Dendritic cell treated with granulocyte-macrophage colony-stimulating factor and Interleukin-4, amounts not matched to agents 40 ng/mL and 50 ng/mL, for 4 days (primary cell): Measurements from ENCODE around the gene PACC1.
A peak's percentile ranks its signal among the peaks of the same experiment; 100 is the strongest.

Experiments used
- H3K27ac Mint-ChIP-seq: one replicate; pipeline ENCODE4 v1.8.0; 2022; ENCODE audit warnings: mild to moderate bottlenecking, mixed read lengths
- H3K27me3 Mint-ChIP-seq: one replicate; pipeline ENCODE4 v1.8.0; 2022; ENCODE audit warnings: mild to moderate bottlenecking, mixed read lengths
- H3K36me3 Mint-ChIP-seq: one replicate; pipeline ENCODE4 v1.8.0; 2022; ENCODE audit warnings: low read depth, mixed read lengths
- H3K4me1 Mint-ChIP-seq: one replicate; pipeline ENCODE4 v1.8.0; 2022; ENCODE audit warnings: low read depth, mixed read lengths
- H3K4me3 Mint-ChIP-seq: one replicate; pipeline ENCODE4 v1.8.0; 2022; ENCODE audit warnings: mild to moderate bottlenecking, moderate library complexity, mixed read lengths
- H3K9me3 Mint-ChIP-seq: one replicate; pipeline ENCODE4 v1.8.0; 2022; ENCODE audit warnings: mixed read lengths
- intact Hi-C: fragments of 100-400 bp; cut with micrococcal nuclease; formaldehyde crosslinking; loops from one replicate; pipeline ENCODE4 v1.15.0; 2022

The PACC1 gene

DNA sequence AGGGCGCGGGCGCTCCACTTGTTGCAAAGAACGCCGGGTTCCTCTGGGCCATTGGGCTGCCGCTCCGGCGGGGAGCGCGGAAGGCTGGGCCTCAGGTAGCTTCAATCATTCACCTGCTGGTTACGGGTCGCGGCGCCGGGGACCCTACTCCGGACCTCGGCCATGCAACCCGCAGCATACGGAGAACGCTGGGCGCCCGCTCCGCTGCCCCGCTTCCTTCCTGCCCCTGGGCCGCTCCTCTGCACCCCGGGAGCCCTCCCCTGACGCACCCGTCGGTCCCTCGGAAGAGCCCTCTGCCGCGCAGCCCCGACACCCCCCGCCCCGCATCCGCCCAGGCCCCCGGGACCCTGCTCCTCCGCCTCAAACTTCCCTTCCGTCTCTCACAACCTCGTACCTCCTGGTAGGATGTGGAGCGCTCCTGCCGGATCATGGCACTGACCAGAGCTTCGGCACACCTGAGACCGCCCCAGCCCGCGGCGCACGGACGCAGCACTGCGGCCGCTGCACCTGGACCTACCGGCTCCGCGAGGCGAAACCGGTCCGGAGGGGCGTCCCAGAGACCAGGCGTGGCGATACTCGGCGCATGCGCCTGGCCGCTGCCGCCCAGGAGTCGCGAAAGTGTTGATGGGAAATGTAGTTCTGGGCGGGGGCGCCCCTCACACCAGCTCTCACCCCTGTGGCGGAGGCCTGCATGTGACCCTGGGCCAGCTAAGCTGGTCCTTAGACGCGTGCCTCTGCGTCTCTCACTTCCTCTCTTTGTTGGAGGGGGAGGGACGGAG, at the start of gene PACC1:
Gene PACC1 (minus strand): TSS at position 559 of the 779 bp plus-strand sequence. CDS start 129 bp downstream, at position 430.
- peaks cover 89% of the 10 kb centered on the region for H3K4me1 Mint-ChIP-seq
- no peaks in the 10 kb centered on the region for H3K27me3 Mint-ChIP-seq
- peaks cover 48% of the 10 kb centered on the region for H3K36me3 Mint-ChIP-seq
- no peaks in the 10 kb centered on the region for H3K9me3 Mint-ChIP-seq
- intact Hi-C loops = loop anchor here (1.0 kb wide), 1 partner anchor 18 kb away; the partner anchor contains the start of gene NENF
- peak within 1 kb of the TSS; percentile 89 for H3K4me3 Mint-ChIP-seq
- peak within 1 kb of the TSS; percentile 99 for H3K27ac Mint-ChIP-seq

DNA sequence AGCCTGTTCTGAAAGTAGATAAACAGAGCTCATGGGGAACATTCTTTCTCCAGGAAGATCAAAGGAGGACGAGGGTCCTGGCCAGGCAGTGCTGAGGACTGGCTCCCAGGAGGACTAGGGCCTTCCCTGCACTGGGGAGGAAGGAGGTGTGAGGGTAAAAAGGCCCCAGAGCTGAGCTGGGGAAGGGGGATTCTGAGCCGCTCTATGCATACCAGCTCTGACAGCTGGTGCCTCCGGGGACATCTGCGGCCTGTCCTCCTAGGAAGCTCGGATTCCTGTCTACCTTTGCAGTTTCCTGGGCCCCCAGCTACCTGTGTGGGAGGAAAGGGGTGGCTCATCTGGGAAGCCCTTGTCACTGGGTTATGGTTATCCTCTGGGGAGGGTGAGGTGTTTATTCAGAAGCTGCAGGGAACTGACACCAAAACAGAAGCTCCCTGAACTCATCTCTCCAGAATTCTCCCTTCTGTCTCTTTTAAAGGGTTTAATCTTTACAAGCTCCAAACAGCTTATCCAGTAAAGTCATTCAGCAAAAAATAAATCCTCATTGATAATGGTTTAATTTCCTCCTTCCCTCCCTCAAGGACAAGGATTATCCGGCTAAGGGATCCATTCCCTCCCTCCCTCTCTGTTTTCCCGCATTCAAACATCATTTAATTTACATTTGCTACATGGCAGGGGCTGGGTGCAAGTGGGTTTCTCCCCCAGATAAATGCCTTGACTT, 49.0 kb upstream of the PACC1 start:
- Mint-ChIP-seq H3K9me3 (no peaks in the 10 kb centered on the region), H3K36me3 (no peaks in the 10 kb centered on the region), H3K27ac (no peak overlapping the region), H3K4me1 (no peaks in the 10 kb centered on the region), H3K4me3 (no peak overlapping the region), H3K27me3 (peaks cover 2% of the 10 kb centered on the region)
- intact Hi-C loops = no loop called here

DNA sequence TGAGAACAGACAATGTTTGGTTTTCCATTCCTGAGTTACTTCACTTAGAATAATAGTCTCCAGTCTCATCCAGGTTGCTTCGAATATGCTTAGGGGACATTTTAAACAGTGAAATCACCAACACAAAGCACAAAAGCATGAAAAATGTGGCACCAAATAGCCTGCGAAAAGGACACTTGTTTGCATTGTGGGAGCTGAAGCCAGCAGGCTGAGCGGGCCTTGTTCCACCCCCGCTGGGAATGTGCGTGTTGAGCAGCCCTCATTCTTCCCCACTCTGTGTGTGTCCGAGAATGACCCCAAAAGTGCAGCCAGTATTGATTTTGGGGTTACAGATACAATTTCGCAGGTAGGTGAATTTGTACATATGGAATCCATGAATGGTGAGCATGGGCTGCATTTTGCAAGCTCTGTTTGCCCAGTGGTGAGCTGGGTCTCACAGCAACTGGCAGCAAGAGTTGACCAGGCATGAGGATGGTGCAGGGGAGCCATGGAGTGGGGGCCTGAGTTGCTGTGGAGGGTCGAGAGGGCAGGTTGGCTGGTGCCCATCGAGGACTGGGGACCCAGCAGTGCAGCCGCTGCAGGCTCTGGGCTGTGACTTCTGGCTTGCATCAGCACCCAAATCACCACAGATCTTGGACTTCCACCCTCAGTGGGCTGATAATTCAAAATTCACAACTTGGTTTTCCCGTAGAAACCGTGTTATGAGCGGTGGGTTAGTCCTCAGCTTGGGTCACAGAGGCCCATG, 47.4 kb upstream of the PACC1 start:
- H3K36me3 Mint-ChIP-seq = no peaks in the 10 kb centered on the region
- no peak overlapping the region for H3K4me3 Mint-ChIP-seq
- H3K27ac Mint-ChIP-seq = no peak overlapping the region
- intact Hi-C loops = no loop called here
- peaks cover 6% of the 10 kb centered on the region for H3K27me3 Mint-ChIP-seq
- peaks cover 8% of the 10 kb centered on the region for H3K4me1 Mint-ChIP-seq
- H3K9me3 Mint-ChIP-seq = peaks cover 8% of the 10 kb centered on the region

DNA sequence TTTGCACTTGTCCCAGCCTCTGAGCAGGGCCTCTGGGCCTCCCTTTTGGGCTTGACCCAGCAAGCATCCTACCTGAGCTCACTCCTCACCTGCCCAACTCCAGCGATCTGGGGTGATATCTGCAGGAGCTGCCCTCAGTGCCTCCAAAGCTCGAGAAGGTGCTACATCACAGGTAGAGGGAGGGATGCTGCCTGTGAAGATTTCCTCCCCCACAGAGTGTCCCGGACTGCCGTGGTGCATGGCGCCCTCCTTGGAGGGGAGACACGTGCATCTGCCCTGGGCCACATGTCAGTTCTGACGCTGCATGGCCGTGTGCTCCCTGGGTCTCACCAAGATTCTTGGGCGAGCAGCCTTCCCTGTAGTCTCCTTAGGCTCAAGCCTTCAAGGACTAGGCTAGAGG, 45.7 kb upstream of the PACC1 start:
- Mint-ChIP-seq H3K4me1 (peaks cover 8% of the 10 kb centered on the region), H3K9me3 (peaks cover 8% of the 10 kb centered on the region), H3K36me3 (no peaks in the 10 kb centered on the region), H3K4me3 (no peak overlapping the region), H3K27me3 (peaks cover 4% of the 10 kb centered on the region), H3K27ac (no peak overlapping the region)
- intact Hi-C loops = no loop called here

DNA sequence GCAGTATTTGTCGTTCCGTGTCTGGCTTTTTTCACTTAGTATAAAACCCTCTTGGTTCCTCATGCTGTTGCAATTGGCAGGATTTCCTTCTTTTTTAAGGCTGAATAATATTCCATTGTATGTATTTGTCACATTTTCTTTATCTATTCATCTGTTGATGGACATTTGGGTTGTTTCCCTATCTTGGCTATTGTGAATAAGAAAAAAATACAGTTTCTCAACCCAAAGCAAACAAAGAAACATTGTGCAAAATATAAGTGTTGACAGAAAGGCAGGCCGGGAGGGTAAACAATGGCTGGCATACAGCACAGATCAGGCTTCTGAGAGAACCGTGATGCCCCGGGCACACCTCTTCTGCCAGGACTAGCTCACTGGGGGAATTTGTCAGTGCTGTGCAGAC, 45.0 kb upstream of the PACC1 start:
- no peak overlapping the region for H3K27ac Mint-ChIP-seq
- intact Hi-C loops = loop anchor here (5.0 to 10.0 kb wide), 4 partner anchors 92 to 775 kb away; no protein-coding TSS in a partner anchor
- H3K4me3 Mint-ChIP-seq = no peak overlapping the region
- H3K27me3 Mint-ChIP-seq = peaks cover 4% of the 10 kb centered on the region
- peaks cover 8% of the 10 kb centered on the region for H3K9me3 Mint-ChIP-seq
- no peaks in the 10 kb centered on the region for H3K36me3 Mint-ChIP-seq
- H3K4me1 Mint-ChIP-seq = peaks cover 8% of the 10 kb centered on the region

DNA sequence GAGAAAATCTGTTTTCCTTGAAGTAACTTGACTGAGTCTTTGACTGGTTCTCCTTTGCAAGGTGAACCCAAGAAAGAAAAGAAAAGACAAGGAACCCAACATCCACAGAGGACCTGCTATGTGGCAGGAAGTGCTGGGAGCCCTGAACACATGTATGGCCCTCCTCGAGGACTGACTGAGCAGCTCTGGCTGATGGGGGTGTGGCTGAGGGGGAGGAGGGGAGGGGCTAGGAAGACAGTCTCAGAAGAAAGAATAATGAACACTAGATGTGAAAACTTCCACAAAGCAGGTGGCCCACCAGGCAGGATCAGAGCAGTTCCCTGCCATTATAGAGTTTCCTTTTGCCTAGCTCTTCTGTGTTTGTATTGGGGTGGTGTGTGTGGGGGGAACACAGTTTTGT, 44.1 kb upstream of the PACC1 start:
- H3K27me3 Mint-ChIP-seq = peaks cover 7% of the 10 kb centered on the region
- H3K4me3 Mint-ChIP-seq = no peak overlapping the region
- intact Hi-C loops = loop anchor here (5.0 to 10.0 kb wide), 4 partner anchors 92 to 774 kb away; no protein-coding TSS in a partner anchor
- H3K9me3 Mint-ChIP-seq = peaks cover 8% of the 10 kb centered on the region
- H3K4me1 Mint-ChIP-seq = peaks cover 8% of the 10 kb centered on the region
- H3K27ac Mint-ChIP-seq = no peak overlapping the region
- no peaks in the 10 kb centered on the region for H3K36me3 Mint-ChIP-seq

DNA sequence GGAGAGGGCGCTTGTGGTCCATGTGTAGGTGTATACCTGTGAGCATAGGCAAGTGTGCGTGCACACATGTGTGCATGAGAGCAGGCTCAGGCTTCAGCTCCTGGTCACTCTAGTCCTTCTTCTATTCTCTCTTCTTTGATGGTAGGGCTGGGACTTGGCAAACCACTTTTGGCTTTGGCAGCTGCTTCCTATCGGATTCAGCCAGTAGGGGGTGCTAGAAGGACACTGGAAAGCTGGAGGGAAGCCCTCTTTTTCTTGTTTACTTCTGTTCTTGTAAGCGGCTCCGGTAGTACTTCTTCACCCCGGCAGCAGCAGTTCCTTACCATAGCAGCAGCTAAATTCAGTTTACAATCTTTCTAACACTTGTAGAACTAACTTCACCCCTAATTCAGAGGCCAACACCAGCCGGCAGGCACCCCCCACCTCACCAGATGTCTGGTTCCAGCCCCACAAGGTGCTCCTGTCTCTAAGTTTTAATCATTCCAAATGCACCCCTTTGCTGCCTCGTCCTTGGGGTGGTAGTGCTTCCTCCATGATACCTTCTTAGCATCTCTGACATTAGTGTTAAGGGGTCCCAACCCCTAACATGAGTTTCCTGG, 43.2 kb upstream of the PACC1 start:
- Mint-ChIP-seq H3K4me1 (peaks cover 12% of the 10 kb centered on the region), H3K36me3 (no peaks in the 10 kb centered on the region), H3K27me3 (peaks cover 8% of the 10 kb centered on the region), H3K4me3 (no peak overlapping the region), H3K27ac (no peak overlapping the region), H3K9me3 (peaks cover 8% of the 10 kb centered on the region)
- intact Hi-C loops = loop anchor here (2.0 to 10.0 kb wide), 6 partner anchors 91 to 773 kb away; no protein-coding TSS in a partner anchor

DNA sequence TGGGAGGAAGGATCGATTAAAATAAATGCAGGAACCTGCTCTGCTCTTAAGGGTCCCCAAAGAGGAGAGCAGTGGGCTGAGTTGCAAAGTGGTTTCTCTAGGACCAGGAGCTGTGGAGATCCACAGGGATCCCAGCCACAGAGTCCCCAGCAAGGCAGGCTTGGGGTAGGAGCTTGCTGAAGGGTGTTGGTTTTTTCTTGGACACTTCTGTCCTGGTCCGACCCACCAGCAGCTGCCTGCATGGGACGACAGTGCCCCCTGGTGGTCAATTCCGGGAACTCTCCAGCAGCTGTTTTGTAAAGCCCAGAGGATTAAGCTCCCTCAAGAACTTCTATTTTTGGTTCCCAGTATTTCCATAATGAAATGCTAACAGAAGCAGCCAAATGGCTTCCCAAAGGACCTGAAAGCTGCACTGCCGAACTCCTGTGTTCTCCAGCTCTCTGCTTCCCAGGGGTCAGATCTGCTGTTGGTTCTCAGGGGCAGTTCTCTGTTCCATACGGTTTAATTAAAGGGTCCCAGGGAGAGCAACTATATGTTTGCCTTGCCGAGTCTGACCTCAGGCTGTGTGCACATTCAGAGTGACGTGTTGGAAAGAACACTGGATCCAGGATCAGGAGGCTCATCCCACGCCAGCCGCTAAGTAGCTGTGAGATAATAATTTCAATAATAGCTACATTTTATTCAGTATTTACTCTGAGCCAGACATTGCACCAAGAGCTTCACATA, 41.3 kb upstream of the PACC1 start:
- Mint-ChIP-seq H3K9me3 (peaks cover 8% of the 10 kb centered on the region), H3K36me3 (no peaks in the 10 kb centered on the region), H3K4me1 (peaks cover 19% of the 10 kb centered on the region), H3K4me3 (no peak overlapping the region), H3K27me3 (peaks cover 8% of the 10 kb centered on the region), H3K27ac (no peak overlapping the region)
- intact Hi-C loops = loop anchor here (2.0 to 10.0 kb wide), 6 partner anchors 89 to 771 kb away; no protein-coding TSS in a partner anchor

DNA sequence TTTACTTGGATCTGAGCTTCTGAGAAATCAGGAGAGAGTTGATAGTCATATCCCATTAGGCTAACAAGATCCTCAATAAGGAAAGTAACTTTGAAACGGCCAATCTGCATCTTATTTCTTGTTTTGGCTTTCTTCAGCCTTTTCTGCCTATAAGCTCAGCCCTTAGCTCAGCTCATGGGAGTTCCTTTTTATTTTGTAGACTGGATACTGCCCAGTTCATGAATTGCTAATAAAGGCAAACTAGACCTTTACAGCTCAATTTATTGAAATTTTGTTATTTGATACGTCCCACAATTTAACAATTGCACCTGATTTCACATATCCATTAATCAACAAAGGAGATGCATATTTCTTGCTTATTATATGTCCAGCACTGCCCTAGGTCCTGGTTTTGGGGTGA, 40.7 kb upstream of the PACC1 start:
- H3K4me3 Mint-ChIP-seq = no peak overlapping the region
- H3K36me3 Mint-ChIP-seq = no peaks in the 10 kb centered on the region
- peaks cover 24% of the 10 kb centered on the region for H3K4me1 Mint-ChIP-seq
- intact Hi-C loops = loop anchor here (5.0 to 10.0 kb wide), 4 partner anchors 88 to 771 kb away; no protein-coding TSS in a partner anchor
- H3K9me3 Mint-ChIP-seq = peaks cover 8% of the 10 kb centered on the region
- H3K27me3 Mint-ChIP-seq = peaks cover 8% of the 10 kb centered on the region
- H3K27ac Mint-ChIP-seq = no peak overlapping the region

DNA sequence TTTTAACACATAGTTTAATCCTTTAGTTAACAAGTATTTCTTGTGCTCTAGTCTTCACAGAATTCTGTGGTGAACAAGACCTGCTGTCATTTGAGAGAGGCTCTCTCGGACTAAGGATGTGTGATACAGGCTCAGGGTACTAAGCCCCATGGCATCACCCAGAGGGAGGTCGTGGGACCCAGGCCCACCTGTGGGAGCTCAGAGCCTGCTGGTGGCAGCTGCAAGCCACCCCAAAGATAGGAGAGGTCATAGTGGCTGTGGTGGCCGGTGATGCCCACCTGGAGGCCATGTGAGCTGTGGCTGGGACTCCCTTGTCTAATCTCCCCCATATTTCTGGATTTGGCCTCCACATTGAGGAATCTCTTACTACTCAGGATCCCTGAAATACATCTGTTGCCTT, 40.1 kb upstream of the PACC1 start:
- Mint-ChIP-seq H3K9me3 (peaks cover 8% of the 10 kb centered on the region), H3K4me1 (peaks cover 24% of the 10 kb centered on the region), H3K36me3 (no peaks in the 10 kb centered on the region), H3K4me3 (no peak overlapping the region), H3K27me3 (peaks cover 8% of the 10 kb centered on the region), H3K27ac (no peak overlapping the region)
- intact Hi-C loops = loop anchor here (5.0 to 10.0 kb wide), 4 partner anchors 87 to 770 kb away; no protein-coding TSS in a partner anchor

DNA sequence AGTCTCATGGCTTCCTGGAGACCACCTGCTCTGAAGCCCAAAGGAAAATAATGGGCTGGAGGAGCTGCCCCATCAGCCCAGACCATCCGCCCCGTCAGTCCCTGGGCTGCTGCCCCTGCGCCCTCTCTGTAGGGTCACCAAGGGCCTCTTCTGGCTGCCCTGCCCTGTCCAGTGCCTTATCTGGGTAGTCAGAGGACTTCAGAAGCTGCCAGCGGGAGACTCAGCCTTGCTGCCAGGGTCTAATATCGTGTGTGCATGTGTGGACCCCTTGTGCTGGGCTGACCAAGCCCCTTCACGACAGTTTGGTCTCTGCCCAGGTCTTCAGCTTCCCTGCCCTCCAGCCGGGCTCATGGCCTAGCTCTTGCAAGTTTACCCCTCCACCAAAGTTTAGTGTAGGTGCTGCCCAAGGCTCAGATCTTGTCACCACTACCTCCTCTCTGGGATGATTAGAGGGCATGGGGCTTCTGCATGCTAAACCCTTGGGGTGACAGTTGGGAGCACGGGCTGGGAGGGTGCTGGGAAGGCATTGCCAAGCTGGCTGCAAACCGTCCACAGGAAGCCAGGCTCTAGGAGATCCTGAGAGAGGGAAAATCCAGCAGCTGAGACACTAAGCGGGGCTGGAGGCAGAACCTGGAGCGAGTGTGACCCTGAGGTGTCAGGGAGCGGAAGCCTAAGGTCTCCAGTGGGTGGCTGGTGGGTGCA, 38.6 kb upstream of the PACC1 start:
- H3K27me3 Mint-ChIP-seq = peaks cover 6% of the 10 kb centered on the region
- peaks cover 21% of the 10 kb centered on the region for H3K4me1 Mint-ChIP-seq
- intact Hi-C loops = loop anchor here (10.0 kb wide), 1 partner anchor 769 kb away; no protein-coding TSS in a partner anchor
- H3K9me3 Mint-ChIP-seq = peaks cover 6% of the 10 kb centered on the region
- H3K27ac Mint-ChIP-seq = no peak overlapping the region
- no peaks in the 10 kb centered on the region for H3K36me3 Mint-ChIP-seq
- no peak overlapping the region for H3K4me3 Mint-ChIP-seq

DNA sequence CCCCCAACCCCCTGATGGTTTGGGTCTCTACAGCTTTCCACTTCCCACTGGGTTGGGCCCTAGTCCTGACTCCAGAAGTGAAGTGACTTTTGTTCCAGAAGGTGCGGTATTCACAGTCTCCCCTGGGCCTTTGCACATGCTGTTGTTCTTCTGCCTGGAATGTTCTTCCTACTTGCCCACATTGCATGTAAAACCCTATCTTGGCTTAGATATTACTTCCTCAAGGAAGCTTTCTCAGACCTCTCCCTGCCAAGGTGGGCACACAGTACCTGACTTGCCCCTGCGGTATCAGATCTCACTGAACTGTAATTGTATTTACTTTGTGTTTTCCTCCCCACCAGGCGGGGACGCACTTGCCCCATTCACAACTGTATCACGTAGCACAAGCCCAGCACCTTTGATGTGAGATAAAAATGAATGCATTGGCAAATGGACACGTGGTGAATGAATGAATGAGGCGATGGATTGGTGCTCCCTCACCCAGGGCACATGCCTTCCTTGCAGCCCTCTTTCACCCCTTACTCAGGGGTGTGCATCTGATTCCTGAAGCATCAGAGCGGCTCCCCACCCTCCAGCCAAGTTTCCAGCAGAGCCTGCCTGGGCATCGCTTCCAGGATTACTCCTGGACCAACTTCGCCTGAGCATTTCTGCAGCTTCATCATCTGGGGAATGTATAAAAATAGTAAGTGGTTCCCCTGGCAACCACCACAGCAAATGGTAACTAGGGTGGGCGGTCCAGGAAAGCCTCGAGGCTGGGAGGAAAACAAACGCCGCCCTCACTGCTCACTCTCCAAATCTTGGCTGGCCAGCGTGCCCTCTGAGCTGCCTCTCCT, 37.9 kb upstream of the PACC1 start:
- Mint-ChIP-seq H3K4me1 (peaks cover 16% of the 10 kb centered on the region), H3K9me3 (no peaks in the 10 kb centered on the region), H3K27ac (no peak overlapping the region), H3K4me3 (no peak overlapping the region), H3K27me3 (peaks cover 4% of the 10 kb centered on the region), H3K36me3 (no peaks in the 10 kb centered on the region)
- intact Hi-C loops = loop anchor here (10.0 kb wide), 1 partner anchor 768 kb away; no protein-coding TSS in a partner anchor
